Endothelial cell of umbilical vein (primary cell): Measurements from ENCODE around the gene AGBL4. TPM values are rescaled to one million over a fixed set of nuclear protein-coding genes. Genes with fewer than 3 reads are reported as not detected.

ENCODE experiments used
- BruUV-seq: library from RNA; stranded (reverse); fragments of 400-500 nt; replicated peaks from 2 replicates; lab custom pipeline; 2021; lab: Mats Ljungman, UMichigan
- CTCF ChIA-PET: fragments of 300-600, 350-600 bp; sonication (Branson Sonifier 250); formaldehyde crosslinking; loops from one replicate; lab custom pipeline; 2021; ENCODE audit warnings: antibody characterized with exemption, inconsistent platforms; lab: Charles Lee
- POLR2A ChIA-PET: fragments of 300-600, 350-600 bp; sonication (Branson Sonifier 250); formaldehyde crosslinking; loops from one replicate; lab custom pipeline; 2021; ENCODE audit warnings: antibody characterized with exemption, inconsistent platforms; lab: Charles Lee
- DNase-seq: peaks from one replicate; pipeline ENCODE4 v3.0.0-alpha.2; 2011; ENCODE audit warnings: low read depth, low spot score
- FAIRE-seq: peaks from 2 replicates; lab custom pipeline; 2011; peaks lifted over from hg19 to GRCh38; lab: Jason Lieb, UNC
- H2AFZ ChIP-seq: 2 replicates; pipeline ENCODE4 v1.6.0; 2012; ENCODE audit warnings: low read depth, low read length, control low read depth, inconsistent platforms
- H3K27ac ChIP-seq: 2 replicates; pipeline ENCODE4 v1.5.1; 2011; ENCODE audit warnings: low read depth, mild to moderate bottlenecking, control low read depth, low read length, moderate library complexity; ENCODE audit not compliant: insufficient read depth
- H3K27me3 ChIP-seq, 2 experiments: 2 replicates each; pipeline versions ENCODE4 v1.6.0 to v1.6.1; 2011; ENCODE audit warnings: low read length in 2 of 2, mixed read lengths in 1 of 2; ENCODE audit not compliant: control insufficient read depth in 2 of 2, insufficient read depth in 2 of 2
- H3K36me3 ChIP-seq, 2 experiments: 2 replicates in 1 of 2; 3 replicates in 1 of 2; pipeline ENCODE4 v1.5.1; 2011; ENCODE audit warnings: low read length in 2 of 2, mild to moderate bottlenecking in 1 of 2, moderate library complexity in 1 of 2; ENCODE audit not compliant: control insufficient read depth in 2 of 2, insufficient read depth in 2 of 2; ENCODE audit errors: extremely low read depth in 1 of 2
- H3K4me1 ChIP-seq: 3 replicates; pipeline ENCODE4 v1.5.1; 2011; ENCODE audit warnings: mild to moderate bottlenecking, low read length; ENCODE audit not compliant: control insufficient read depth, insufficient read depth; ENCODE audit errors: extremely low read depth
- H3K4me2 ChIP-seq: 2 replicates; pipeline ENCODE4 v1.6.1; 2011; ENCODE audit warnings: low read length, control low read depth, mixed read lengths; ENCODE audit not compliant: insufficient read depth
- H3K4me3 ChIP-seq, 3 experiments: fragments of 200-600 bp in 1 of 3; sonication (generic), shearing (Covaris generic) in 1 of 3; replicated peaks in 1 of 3; 2 replicates each; pipeline ENCODE4 v1.5.1; 2011 to 2016; ENCODE audit warnings: control low read depth in 3 of 3, low read length in 3 of 3, mild to moderate bottlenecking in 2 of 3, inconsistent platforms in 1 of 3, low read depth in 1 of 3, moderate library complexity in 1 of 3; ENCODE audit not compliant: insufficient read depth in 1 of 3
- H3K79me2 ChIP-seq: 2 replicates; pipeline ENCODE4 v1.6.0; 2012; ENCODE audit warnings: low read length, inconsistent platforms; ENCODE audit not compliant: control insufficient read depth, insufficient read depth
- H3K9ac ChIP-seq: replicated peaks from 2 replicates; pipeline ENCODE3; 2011; ENCODE audit warnings: low read length, control low read depth; ENCODE audit not compliant: insufficient read depth; ENCODE audit errors: extremely low read depth
- H3K9me1 ChIP-seq: replicated peaks from 3 replicates; pipeline ENCODE4 v1.6.0; 2011; ENCODE audit warnings: mild to moderate bottlenecking, low read length; ENCODE audit not compliant: control insufficient read depth, insufficient read depth; ENCODE audit errors: extremely low read depth
- H3K9me3 ChIP-seq: replicated peaks from 2 replicates; pipeline ENCODE4 v1.5.1; 2012; ENCODE audit warnings: low read length, inconsistent platforms; ENCODE audit not compliant: control insufficient read depth, insufficient read depth
- H4K20me1 ChIP-seq: replicated peaks from 2 replicates; pipeline ENCODE3; 2011; ENCODE audit warnings: mild to moderate bottlenecking, low read length; ENCODE audit not compliant: control insufficient read depth, insufficient read depth; ENCODE audit errors: extremely low read depth
- EZH2 ChIP-seq: IDR thresholded peaks from 2 replicates; pipeline ENCODE4 v1.6.1; 2012; ENCODE audit warnings: borderline replicate concordance, low read depth, mild to moderate bottlenecking, moderate library complexity, low read length, inconsistent platforms; ENCODE audit not compliant: severe bottlenecking
- FOS ChIP-seq: IDR thresholded peaks from 2 replicates; pipeline ENCODE4 v1.6.1; 2011; ENCODE audit warnings: mild to moderate bottlenecking, low read length, moderate library complexity, borderline replicate concordance; ENCODE audit not compliant: insufficient read depth
- GATA2 ChIP-seq: IDR thresholded peaks from 2 replicates; pipeline ENCODE4 v1.7.0; 2011; ENCODE audit warnings: low read depth, mild to moderate bottlenecking, moderate library complexity, mixed read lengths, low read length; ENCODE audit not compliant: insufficient read length, insufficient read depth
- JUN ChIP-seq: IDR thresholded peaks from 2 replicates; pipeline ENCODE4 v1.6.1; 2011; ENCODE audit warnings: borderline replicate concordance, low read depth; ENCODE audit not compliant: insufficient read length, insufficient read depth
- MYC ChIP-seq: IDR thresholded peaks from one replicate; pipeline ENCODE4 v1.6.1; 2011; ENCODE audit warnings: mild to moderate bottlenecking, low read depth, low read length
- POLR2A ChIP-seq: IDR thresholded peaks from 2 replicates; pipeline ENCODE4 v1.6.1; 2012; ENCODE audit warnings: low read depth, mild to moderate bottlenecking, control low read depth, low read length
- POLR2AphosphoS5 ChIP-seq: IDR thresholded peaks from 2 replicates; pipeline ENCODE4 v1.6.1; 2012; ENCODE audit warnings: low read depth, mild to moderate bottlenecking, control low read depth, low read length, moderate library complexity; ENCODE audit not compliant: insufficient read depth
- dilution Hi-C: fragments of 300-500 bp; cut with MboI; formaldehyde crosslinking; loops from one replicate; pipeline ENCODE4 v1.15.0; 2019; ENCODE audit warnings: low sequenced_read_pairs; ENCODE audit not compliant: extremely low pct_ligation_motif_present
- intact Hi-C: fragments of 100-400 bp; cut with micrococcal nuclease; formaldehyde crosslinking; loops from one replicate; pipeline ENCODE4 v1.10.0; 2022
- polyA plus RNA-seq, 4 experiments: library from polyadenylated mRNA; depleted of rRNA in 3 of 4; stranded (reverse) in 3 of 4; unstranded in 1 of 4; fragments of >200 nt; gene quantifications; 2 replicates each; pipeline versions ENCODE4 v1.2.1 to v1.2.3, GENCODE V29; 2011 to 2012; ENCODE audit warnings: missing spikeins in 1 of 4
- total RNA-seq: library from RNA; stranded (reverse); gene quantifications from 2 replicates; pipeline ENCODE4 v1.2.3, GENCODE V29; 2021
- TF ChIP-seq, protein P1 (sequence below), 2 donors: IDR thresholded peaks; 1 replicate in 1 of 2; 2 replicates in 1 of 2; pipeline ENCODE4 v1.5.1; 2011; ENCODE audit warnings: low read length in 2 of 2, mild to moderate bottlenecking in 2 of 2, moderate library complexity in 2 of 2, control low read depth in 1 of 2, inconsistent platforms in 1 of 2, low read depth in 1 of 2; ENCODE audit not compliant: insufficient read depth in 1 of 2; ENCODE audit errors: extremely low read depth in 1 of 2
- TF ChIP-seq, protein P2 (sequence below): IDR thresholded peaks from 2 replicates; pipeline ENCODE4 v1.6.1; 2011; ENCODE audit not compliant: insufficient read depth, insufficient read length

Gene AGBL4
- total and polyA plus RNA-seq, 2 donors (not counting 3 experiments of a cell fraction or from before 2014, with no cell fraction given): not detected

DNA sequence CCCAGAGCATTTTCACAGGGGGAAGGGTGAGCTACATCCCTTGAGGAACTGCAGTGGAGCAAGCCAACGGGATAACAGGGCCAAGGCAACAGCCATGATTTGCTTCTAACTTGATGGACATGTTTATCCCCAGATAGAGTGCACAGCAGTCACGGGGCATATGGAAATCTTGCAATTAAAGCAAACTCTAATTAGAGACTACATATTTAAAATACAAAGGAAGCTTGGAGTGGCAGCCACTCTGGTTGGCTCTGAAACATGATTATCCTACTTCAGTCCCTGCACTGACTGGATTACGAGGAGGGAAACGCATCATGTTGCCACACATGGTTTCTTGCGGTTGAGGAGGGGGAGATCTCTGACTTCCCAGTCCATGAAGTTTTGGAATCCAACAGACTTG lies 1307.8 kb downstream of the AGBL4 start:
- Histone ChIP-seq H3K9me3 (no peaks in the 10 kb centered on the region), H3K4me1 (no peaks in the 10 kb centered on the region), H3K9ac (no peak overlapping the region), H4K20me1 (no peaks in the 10 kb centered on the region), H3K27me3 (no peaks in the 10 kb centered on the region), H3K4me3 (no peak overlapping the region), H3K36me3 (no peaks in the 10 kb centered on the region), H3K9me1 (no peaks in the 10 kb centered on the region), H3K27ac (no peak overlapping the region), H3K79me2 (no peaks in the 10 kb centered on the region), H3K4me2 (no peak overlapping the region), H2AFZ (no peak overlapping the region)
- no TSS peak for BruUV-seq
- TF ChIP-seq, protein P1, sequence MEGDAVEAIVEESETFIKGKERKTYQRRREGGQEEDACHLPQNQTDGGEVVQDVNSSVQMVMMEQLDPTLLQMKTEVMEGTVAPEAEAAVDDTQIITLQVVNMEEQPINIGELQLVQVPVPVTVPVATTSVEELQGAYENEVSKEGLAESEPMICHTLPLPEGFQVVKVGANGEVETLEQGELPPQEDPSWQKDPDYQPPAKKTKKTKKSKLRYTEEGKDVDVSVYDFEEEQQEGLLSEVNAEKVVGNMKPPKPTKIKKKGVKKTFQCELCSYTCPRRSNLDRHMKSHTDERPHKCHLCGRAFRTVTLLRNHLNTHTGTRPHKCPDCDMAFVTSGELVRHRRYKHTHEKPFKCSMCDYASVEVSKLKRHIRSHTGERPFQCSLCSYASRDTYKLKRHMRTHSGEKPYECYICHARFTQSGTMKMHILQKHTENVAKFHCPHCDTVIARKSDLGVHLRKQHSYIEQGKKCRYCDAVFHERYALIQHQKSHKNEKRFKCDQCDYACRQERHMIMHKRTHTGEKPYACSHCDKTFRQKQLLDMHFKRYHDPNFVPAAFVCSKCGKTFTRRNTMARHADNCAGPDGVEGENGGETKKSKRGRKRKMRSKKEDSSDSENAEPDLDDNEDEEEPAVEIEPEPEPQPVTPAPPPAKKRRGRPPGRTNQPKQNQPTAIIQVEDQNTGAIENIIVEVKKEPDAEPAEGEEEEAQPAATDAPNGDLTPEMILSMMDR (IDR thresholded peaks at IDR 0.05; ENCODE audit: extremely low read depth in 1 of 2, insufficient read depth in 1 of 2, low read depth in 1 of 2, low read length in 2 of 2): no peak
- TF ChIP-seq FOS (no peak), GATA2 (no peak), JUN (no peak), POLR2A (no peak), MYC (no peak), POLR2AphosphoS5 (no peak), EZH2 (no peak)
- TF ChIP-seq, protein P2, sequence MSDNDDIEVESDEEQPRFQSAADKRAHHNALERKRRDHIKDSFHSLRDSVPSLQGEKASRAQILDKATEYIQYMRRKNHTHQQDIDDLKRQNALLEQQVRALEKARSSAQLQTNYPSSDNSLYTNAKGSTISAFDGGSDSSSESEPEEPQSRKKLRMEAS: no peak
- FAIRE-seq: no peak
- POLR2A ChIA-PET: no interaction called here
- intact Hi-C loops: no loop called here
- CTCF ChIA-PET: no interaction called here
- dilution Hi-C loops: no loop called here
- no peak for DNase-seq
